ENCODE data around the gene RANBP1. TPM values are rescaled to one million over a fixed set of nuclear protein-coding genes. Genes with fewer than 3 reads are reported as not detected.
A peak's percentile ranks its signal among the peaks of the same experiment; 100 is the strongest.

RANBP1 gene
- total and polyA plus RNA-seq, 9 of the 15 experiments (the other 6 are each of a cell fraction or from before 2014, with no cell fraction given): 162 to 2,891 (median 1,289) TPM

- TF ChIP-seq ZNF57 (CRISPR knock-in tag; IDR thresholded peaks at IDR 0.05) (0 out of 2 replicates have a peak, but pooled peaks have one; percentile 4), SMAD4 (CRISPR knock-in tag; conservative IDR thresholded peaks at IDR 0.05) (0 out of 2 replicates have a peak, but pooled peaks have one; percentile 16), LEF1 (IDR thresholded peaks at IDR 0.05) (no peak), RBM14 (IDR thresholded peaks at IDR 0.05; ENCODE audit: borderline replicate concordance, insufficient read depth, low read depth, low read length) (no peak), ZBTB8A (IDR thresholded peaks at IDR 0.05; ENCODE audit: partially characterized antibody) (no peak), POLR3A (IDR thresholded peaks at IDR 0.05; ENCODE audit: borderline replicate concordance, extremely low read depth, insufficient read depth, insufficient read length) (no peak), ZNF212 (CRISPR knock-in tag; IDR thresholded peaks at IDR 0.05) (no peak), ASH1L (IDR thresholded peaks at IDR 0.05; ENCODE audit: borderline replicate concordance, low read depth, partially characterized antibody) (no peak), WHSC1 (IDR thresholded peaks at IDR 0.05; ENCODE audit: low read length) (peak; percentile 61), NEUROD1 (IDR thresholded peaks at IDR 0.05; ENCODE audit: borderline replicate concordance, low read depth, low read length, partially characterized antibody) (no peak), PRDM10 (IDR thresholded peaks at IDR 0.05; ENCODE audit: partially characterized antibody) (no peak), ZNF707 (CRISPR knock-in tag; conservative IDR thresholded peaks at IDR 0.05) (0 out of 2 replicates have a peak, but pooled peaks have one; percentile 43), SLC30A9 (CRISPR knock-in tag; IDR thresholded peaks at IDR 0.05) (no peak)
- TF ChIP-seq, protein P1, sequence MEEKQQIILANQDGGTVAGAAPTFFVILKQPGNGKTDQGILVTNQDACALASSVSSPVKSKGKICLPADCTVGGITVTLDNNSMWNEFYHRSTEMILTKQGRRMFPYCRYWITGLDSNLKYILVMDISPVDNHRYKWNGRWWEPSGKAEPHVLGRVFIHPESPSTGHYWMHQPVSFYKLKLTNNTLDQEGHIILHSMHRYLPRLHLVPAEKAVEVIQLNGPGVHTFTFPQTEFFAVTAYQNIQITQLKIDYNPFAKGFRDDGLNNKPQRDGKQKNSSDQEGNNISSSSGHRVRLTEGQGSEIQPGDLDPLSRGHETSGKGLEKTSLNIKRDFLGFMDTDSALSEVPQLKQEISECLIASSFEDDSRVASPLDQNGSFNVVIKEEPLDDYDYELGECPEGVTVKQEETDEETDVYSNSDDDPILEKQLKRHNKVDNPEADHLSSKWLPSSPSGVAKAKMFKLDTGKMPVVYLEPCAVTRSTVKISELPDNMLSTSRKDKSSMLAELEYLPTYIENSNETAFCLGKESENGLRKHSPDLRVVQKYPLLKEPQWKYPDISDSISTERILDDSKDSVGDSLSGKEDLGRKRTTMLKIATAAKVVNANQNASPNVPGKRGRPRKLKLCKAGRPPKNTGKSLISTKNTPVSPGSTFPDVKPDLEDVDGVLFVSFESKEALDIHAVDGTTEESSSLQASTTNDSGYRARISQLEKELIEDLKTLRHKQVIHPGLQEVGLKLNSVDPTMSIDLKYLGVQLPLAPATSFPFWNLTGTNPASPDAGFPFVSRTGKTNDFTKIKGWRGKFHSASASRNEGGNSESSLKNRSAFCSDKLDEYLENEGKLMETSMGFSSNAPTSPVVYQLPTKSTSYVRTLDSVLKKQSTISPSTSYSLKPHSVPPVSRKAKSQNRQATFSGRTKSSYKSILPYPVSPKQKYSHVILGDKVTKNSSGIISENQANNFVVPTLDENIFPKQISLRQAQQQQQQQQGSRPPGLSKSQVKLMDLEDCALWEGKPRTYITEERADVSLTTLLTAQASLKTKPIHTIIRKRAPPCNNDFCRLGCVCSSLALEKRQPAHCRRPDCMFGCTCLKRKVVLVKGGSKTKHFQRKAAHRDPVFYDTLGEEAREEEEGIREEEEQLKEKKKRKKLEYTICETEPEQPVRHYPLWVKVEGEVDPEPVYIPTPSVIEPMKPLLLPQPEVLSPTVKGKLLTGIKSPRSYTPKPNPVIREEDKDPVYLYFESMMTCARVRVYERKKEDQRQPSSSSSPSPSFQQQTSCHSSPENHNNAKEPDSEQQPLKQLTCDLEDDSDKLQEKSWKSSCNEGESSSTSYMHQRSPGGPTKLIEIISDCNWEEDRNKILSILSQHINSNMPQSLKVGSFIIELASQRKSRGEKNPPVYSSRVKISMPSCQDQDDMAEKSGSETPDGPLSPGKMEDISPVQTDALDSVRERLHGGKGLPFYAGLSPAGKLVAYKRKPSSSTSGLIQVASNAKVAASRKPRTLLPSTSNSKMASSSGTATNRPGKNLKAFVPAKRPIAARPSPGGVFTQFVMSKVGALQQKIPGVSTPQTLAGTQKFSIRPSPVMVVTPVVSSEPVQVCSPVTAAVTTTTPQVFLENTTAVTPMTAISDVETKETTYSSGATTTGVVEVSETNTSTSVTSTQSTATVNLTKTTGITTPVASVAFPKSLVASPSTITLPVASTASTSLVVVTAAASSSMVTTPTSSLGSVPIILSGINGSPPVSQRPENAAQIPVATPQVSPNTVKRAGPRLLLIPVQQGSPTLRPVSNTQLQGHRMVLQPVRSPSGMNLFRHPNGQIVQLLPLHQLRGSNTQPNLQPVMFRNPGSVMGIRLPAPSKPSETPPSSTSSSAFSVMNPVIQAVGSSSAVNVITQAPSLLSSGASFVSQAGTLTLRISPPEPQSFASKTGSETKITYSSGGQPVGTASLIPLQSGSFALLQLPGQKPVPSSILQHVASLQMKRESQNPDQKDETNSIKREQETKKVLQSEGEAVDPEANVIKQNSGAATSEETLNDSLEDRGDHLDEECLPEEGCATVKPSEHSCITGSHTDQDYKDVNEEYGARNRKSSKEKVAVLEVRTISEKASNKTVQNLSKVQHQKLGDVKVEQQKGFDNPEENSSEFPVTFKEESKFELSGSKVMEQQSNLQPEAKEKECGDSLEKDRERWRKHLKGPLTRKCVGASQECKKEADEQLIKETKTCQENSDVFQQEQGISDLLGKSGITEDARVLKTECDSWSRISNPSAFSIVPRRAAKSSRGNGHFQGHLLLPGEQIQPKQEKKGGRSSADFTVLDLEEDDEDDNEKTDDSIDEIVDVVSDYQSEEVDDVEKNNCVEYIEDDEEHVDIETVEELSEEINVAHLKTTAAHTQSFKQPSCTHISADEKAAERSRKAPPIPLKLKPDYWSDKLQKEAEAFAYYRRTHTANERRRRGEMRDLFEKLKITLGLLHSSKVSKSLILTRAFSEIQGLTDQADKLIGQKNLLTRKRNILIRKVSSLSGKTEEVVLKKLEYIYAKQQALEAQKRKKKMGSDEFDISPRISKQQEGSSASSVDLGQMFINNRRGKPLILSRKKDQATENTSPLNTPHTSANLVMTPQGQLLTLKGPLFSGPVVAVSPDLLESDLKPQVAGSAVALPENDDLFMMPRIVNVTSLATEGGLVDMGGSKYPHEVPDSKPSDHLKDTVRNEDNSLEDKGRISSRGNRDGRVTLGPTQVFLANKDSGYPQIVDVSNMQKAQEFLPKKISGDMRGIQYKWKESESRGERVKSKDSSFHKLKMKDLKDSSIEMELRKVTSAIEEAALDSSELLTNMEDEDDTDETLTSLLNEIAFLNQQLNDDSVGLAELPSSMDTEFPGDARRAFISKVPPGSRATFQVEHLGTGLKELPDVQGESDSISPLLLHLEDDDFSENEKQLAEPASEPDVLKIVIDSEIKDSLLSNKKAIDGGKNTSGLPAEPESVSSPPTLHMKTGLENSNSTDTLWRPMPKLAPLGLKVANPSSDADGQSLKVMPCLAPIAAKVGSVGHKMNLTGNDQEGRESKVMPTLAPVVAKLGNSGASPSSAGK (IDR thresholded peaks at IDR 0.05): no peak
Observed at GRCh38 chr22:20086763-20087162, 29.1 kb upstream of the RANBP1 start (continued).

Data from K562 (cell line).